HT1080 (cell line): ENCODE results near the gene TNS1. TPM values are rescaled to one million over a fixed set of nuclear protein-coding genes. Genes with fewer than 3 reads are reported as not detected.
A peak's percentile ranks its signal among the peaks of the same experiment; 100 is the strongest.
"Not testable (repeated sequence)": the region's sequence is repeated elsewhere in the genome, so short reads cannot be mapped to it uniquely, and the experiment has no call there.

Experiments used
- DNase-seq: peaks from one replicate; pipeline ENCODE4 v3.0.0-alpha.2; 2015; ENCODE audit warnings: low read depth
- total RNA-seq: library from RNA; depleted of rRNA; stranded (reverse); fragments of >200 nt; shearing (Covaris generic); gene quantifications from 2 replicates; pipeline ENCODE4 v1.2.3, GENCODE V29; 2014

Gene TNS1
- total RNA-seq, 1 experiment from 2014 or later = 10.5 TPM

DNA sequence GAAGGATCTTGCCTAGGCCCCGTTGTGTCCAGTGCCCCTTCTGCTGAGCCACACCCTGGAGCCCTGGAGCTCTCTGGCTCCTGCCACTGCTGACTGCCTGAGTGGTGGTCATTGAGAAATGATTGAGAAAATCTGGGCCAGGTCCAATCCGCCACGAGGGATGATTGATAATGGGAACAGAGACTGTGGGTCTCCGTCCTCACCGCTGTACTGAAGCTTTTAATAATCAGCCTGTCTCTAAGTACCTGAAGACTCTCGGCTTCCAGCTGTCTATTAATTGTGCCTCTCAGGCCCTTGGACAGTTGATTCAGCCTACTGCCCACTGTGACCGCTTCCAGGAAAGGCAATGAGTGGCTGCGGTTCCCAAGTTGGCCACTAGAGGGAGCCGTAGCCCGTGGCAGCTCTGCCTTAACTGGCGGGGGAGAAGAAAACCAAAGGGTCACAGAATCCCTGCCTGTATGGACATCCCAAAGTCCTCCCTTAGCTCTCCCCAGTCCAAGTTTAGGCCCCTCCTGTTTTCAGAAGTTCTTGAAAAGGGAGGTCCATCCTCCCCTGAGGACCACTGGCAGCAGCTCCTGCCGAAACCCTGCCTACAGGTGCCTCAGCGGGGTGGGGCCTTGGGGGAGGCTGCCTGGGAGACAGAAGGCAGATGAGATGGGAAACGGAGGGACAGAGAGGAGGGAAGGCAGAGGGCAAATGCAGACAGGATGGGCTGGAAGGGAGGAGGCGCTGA lies 213.6 kb downstream of the TNS1 start:
- peak; percentile 62 for DNase-seq

DNA sequence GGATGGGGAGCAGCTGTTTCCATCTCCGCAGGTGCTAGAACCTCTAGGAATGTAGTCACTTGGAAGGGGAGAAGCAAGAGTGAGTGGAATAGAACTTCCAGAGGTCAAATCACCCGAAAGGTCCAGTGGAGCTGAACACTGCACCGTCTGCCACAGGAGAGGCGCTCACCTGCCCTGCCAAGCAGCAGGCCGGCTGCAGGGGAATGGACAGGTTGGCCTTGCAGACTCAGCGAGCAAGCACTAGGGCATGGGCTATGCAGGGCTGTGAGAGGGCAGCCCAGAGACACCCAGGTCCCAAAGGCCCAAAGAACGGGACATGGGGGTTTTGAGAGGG lies 214.2 kb downstream of the TNS1 start:
- DNase-seq = no peak

DNA sequence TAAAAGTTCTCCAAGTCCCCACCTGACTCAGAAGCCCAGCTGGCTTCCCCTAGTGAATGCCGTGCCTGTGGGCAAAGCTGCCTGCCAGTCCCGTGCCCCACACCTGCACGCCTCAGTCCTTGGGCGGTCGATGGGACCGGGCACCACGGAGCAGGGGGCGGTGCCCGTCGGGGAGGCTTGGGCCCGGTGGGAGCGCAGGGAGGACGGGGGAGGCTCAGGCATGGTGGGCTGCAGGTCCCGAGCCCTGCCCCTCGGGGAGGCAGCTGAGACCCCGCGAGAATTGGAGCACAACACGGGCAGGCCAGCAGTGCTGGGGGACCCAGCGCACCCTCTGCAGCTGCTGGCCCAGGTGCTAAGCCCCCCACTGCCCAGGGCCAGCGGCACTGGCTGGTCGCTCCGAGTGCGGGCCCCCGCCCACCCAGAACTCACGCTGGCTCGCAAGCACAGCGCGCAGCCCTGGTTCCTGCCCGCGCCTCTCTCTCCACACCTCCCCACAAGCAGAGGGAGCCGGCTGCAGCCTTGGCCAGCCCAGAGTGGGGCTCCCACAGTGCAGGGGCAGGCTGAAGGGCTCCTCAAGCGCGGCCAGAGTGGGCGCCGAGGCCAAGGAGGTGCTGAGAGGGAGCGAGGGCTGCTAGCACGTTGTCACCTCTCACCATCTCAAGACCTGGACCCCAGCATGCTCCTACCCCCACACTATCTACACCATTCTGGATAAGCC lies 215.5 kb downstream of the TNS1 start:
- DNase-seq = no peak

DNA sequence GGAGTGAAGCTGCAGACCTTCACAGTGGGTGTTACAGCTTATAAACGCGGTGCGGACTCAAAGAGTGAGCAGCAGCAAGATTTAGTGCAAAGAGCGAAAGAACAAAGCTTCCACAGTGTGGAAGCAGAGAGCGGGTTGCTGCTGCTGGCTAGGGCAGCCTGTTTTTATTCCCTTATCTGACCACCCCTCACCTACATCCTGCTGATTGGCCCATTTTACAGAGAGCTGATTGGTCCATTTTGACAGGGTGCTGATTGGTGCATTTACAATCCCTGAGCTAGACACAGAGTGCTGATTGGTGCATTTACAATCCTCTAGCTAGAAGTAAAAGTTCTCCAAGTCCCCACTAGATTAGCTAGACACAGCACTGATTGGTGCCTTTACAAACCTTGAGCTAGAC lies 216.2 kb downstream of the TNS1 start:
- DNase-seq = not testable (repeated sequence)

DNA sequence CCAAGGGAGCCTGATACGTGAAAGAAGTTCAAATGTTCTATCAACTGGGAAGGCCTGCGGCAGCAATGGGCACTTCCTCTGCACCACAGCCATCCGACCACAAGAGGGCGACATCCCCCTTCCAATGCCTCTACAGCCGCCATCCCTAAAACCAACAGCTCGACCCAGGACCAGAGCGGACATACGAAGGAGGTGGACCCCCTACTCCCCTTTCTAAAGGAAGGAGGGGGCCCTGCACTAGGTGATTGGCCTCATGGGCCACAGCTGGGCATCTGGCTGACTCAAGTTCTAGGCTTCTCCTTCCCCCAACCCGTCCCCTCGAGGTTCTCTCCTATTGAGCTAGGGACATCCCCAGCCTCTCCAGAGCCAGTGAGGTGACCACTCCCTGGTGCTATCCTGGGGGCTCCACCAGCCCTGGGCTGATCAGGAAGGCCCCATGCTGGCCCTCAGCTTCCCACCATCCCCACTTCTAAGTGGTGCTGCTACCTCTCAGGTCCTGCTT lies 217.2 kb downstream of the TNS1 start:
- DNase-seq = peak; percentile 74

GRCh38 chr2:217784996-217785543 lies 217.7 kb downstream of the TNS1 start:
- DNase-seq = no peak

DNA sequence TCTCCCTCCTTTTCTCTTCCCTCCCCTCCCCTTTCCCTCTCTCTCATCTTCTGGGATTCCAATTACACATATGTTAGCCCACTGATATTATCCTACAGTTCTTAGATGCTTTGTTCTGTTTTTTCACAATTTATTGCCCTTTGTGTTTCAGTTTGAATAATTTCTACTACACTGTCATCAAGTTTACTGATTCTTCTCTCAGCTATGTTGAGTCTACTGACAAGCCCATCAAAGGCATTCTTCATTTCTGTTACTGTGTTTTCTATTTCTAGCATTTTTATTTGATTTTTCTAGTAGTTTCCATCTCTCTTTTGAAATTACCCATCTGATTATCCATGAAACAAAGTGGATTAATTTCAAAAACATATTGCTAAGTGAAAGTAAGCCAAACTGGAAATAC lies 219.6 kb downstream of the TNS1 start:
- DNase-seq = no peak

- no peak for DNase-seq
These were observed 224.9 kb downstream of the TNS1 start for GRCh38 chr2:217777906-217778305.

GRCh38 chr2:217776631-217777030 lies 226.2 kb downstream of the TNS1 start:
- DNase-seq = no peak

DNA sequence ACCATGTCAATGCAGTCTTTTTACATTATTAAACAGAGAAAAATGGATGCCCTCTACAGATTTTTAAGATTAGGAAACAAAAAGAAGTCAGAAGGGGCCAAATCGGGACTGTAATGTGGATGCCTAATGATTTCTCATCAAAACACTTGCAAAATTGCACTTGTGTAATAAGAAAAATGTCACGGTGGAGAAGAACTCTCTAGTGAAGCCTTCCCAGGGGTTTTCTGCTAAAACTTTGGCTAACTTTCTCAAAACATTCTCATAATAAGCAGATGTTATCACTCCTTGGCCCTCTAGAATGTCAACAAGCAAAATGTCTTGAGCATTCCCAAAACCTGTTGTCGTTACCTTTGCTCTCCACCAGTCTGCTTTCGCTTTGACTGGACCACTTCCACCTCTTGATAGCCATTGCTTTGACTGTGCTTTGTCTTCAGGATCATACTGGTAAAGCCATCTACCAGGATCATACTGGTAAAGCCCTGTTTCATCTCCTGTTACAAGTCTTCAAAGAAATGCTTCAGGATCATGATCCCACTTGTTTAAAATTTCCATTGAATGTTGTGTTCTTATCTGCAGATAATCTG lies 226.8 kb downstream of the TNS1 start:
- DNase-seq = no peak

DNA sequence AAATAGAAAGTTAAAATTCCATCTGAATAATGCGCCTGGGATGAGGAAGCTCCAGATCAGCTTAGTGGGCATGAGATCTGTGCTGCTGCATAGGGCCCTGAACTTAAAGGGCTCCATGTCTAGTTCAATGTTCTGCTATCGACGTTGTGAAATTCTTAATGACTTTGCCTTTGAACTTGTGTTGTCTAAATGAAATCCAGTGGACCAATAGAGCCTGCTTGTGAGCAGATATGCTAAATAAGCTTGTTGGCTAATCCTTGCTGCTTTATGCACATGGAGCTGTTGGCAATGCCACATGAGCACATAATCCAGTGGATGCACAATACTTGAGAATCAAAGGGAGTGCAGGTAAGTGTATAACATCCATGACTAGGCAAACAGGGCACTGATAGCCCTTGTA lies 228.6 kb downstream of the TNS1 start:
- no peak for DNase-seq

DNA sequence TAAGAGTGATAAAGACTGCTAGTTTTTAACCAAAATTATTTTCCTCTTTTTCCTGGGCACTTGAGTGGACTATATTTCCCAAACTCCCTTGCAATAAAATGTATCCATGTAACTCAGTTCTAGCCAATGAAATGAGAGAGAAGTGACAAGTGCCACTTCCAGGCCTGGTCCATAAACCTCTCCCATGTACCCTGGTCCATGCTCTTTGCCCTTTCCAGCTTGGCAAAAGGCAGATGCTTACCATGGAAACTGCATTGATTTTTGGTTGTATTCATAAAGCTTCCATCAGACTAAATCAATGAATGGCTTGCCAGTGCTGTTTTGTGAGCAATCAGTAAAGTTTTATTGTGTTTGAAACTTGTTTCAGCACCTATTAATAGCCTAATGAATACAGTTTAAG lies 229.3 kb downstream of the TNS1 start:
- no peak for DNase-seq

DNA sequence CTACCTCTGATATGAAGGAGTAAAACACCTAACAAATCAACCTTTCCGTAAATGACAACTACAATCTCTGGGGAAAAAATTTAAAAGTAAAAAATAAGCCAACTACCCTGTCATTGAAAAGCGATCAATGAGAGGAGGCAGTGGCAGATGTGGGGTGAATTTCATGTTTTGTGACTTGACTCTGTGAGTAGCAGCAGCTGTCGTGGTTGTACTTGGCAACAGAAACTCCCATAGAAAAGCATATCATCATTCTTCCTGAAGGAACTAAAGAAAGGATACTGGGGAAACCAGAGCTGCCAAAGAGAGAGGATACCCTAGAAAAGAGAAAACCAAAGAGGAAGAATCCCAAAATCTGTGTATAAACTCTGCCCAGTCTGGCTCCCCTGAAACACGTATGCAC lies 236.4 kb downstream of the TNS1 start:
- DNase-seq = no peak

GRCh38 chr2:217761645-217762277 lies 241.0 kb downstream of the TNS1 start:
- DNase-seq = no peak

DNA sequence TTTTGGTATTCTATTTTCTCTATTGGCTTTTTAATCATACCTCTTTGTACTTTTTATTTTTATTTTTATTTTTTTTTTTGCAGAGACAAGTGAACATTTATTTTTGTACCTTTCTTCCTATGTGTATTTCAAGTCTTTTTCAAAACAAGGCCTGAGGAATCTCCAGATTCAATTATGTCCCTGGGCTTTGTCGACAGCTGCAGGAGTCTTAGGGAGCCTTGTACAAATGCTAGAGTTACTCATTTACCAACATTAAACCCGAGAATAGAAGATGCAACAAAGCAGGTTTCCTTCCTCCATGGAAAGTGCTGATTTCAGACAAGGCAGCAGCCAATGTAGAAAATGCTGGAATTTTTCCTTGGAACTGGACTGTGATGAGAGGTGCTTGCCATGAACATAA lies 242.8 kb downstream of the TNS1 start:
- DNase-seq = no peak

DNA sequence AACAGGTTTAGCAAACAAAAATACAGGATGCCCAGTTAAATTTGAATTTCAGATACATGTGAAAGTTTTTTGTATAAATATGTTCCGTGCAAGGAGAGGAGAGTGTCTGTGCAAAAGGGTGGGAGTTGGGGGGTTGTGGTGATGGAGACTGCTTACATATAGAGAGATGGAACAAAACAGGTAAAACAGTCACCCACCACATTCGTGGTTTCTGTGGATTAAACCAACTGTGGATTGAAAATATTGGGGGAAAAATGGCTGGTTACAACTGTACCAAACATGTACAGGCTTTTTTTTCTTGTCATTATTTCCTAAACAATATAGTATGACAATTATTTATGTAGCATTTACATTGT lies 245.7 kb downstream of the TNS1 start:
- no peak for DNase-seq

DNA sequence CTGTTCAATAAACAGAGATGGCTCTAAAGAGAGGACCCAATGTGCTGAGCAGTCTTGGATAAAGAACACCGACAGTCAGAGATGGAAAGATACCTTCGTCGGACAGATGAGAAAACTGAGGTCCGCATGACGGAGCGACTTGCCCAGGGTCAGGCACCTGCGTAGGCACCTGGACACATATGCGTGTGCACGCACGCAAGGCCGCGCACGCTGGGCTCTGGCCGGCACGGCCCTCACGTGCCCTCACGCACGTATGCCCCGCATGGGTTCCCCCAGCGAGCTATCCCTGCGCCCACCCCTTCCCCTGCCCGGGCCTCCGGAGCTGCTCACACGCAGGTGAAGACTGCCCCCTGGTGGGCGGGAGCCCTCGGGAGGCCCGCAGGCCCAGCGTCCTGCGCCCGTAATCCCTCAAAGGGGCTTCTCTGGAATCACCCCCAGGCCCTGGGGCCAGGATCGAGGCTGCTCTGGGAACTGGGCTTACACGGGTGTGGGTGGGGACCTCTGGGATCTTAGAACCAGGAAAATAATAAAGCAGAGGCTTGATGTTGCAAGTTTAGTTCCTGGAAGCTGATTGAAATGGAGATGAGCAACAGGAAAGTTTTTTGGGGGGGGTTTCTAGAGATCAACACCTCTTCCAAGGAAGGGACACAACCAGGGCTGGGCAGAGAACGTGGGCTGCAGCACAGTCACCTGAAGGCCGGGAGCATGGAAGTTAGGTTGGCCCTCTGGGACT lies 246.3 kb downstream of the TNS1 start:
- peak; percentile 26 for DNase-seq

DNA sequence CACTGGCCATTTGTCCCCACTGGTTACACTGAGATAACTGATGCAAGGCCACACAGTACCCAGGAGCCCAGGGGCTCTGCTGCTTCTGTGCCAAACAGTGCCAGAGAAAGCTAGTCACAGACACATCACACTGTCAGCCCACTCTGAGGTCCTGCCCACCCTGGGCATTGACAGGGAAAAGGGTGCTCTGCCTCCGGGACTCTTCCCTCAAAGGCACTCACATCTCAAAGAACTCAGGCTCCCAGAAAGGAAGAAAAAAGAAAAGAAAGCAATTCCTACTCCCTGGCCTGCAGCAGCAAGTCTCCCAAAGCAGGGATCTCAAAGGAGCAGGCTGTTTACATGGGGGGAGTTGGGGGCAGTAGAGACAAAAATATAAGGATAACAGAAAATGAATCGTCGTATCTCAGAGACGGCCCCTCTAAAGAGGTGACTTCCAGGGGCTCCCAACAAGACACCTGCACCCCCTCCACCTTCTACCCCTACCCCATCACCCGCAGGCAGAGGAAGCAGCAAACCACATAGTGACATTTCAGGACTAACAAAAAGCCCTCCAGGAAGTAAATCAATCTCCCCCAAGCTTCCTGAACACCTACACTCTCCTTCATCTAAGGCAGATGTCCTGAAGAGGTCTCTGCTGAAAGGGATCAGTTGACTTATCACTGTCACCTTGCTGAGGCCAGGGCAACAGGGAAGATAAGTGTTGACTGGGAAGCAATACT lies 247.6 kb downstream of the TNS1 start:
- no peak for DNase-seq

DNA sequence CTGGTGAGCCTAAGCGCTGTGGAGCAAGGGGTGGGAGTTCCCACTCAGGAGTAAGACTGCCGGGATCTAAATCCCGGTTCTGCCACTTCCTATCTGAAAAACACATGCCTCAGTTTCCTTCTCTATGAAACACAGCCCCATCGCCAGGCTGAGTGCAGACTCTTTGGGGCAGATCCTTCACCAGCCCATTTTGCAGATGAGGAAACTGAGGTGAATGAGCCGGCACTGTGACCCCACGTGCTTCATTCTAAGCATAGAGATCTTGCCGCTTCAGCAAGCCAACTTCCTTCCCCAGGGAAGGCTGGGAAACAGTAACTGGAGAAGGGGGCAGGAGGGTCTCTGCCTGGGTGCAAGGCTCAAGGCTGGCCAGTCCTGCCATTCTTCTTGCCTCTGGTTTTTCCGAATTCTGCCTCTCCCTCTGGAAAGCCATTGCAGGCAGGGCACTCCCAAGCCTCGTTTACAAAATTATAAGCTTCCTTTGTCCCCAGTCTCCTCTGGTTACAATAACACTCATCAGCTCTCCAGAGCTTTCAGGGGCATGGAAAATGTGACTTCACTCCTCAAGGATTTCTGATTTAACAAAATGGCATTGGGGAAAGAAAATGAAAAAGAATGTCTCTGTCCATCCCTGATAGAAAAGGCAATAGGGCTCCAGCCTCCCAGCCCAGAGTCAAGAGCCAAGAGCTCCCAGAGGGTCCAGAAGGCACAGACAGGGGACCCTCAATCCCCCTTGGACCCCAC lies 249.2 kb downstream of the TNS1 start:
- DNase-seq = no peak
